H1 (cell line): ENCODE results near the gene KRT76. TPM values are rescaled to one million over a fixed set of nuclear protein-coding genes. Genes with fewer than 3 reads are reported as not detected.

Experiments
- CTCF ChIA-PET: fragments of 300-600 bp; sonication (Branson Sonifier 250); formaldehyde crosslinking; loops from one replicate; lab custom pipeline; 2021; ENCODE audit not compliant: partially characterized antibody; lab: Charles Lee
- POLR2A ChIA-PET: fragments of 300-600 bp; sonication (Branson Sonifier 250); formaldehyde crosslinking; loops from one replicate; lab custom pipeline; 2021; ENCODE audit warnings: inconsistent platforms; ENCODE audit not compliant: partially characterized antibody; lab: Charles Lee
- DNase-seq, 2 experiments: peaks; one replicate each; pipeline versions ENCODE4 v3.0.0 to v3.0.0-alpha.2; 2010 to 2022; ENCODE audit warnings: low spot score in 2 of 2, low read depth in 1 of 2, mixed read lengths in 1 of 2
- FAIRE-seq: peaks from 2 replicates; lab custom pipeline; 2011; peaks lifted over from hg19 to GRCh38; lab: Jason Lieb, UNC
- H2AFZ ChIP-seq: 2 replicates; pipeline ENCODE4 v1.8.1; 2012; ENCODE audit warnings: low read length, inconsistent platforms
- H2AK5ac ChIP-seq: 2 replicates; pipeline ENCODE4 v1.6.1; 2013; ENCODE audit warnings: low read depth, low read length
- H2BK120ac ChIP-seq: replicated peaks from 2 replicates; pipeline ENCODE3; 2013; ENCODE audit warnings: low read depth, low read length, inconsistent platforms
- H2BK12ac ChIP-seq: 2 replicates; pipeline ENCODE4 v1.6.1; 2013; ENCODE audit warnings: low read depth, low read length
- H2BK15ac ChIP-seq: 2 replicates; pipeline ENCODE4 v1.6.1; 2013; ENCODE audit warnings: low read length
- H2BK20ac ChIP-seq: 2 replicates; pipeline ENCODE4 v1.6.1; 2013; ENCODE audit warnings: low read length
- H2BK5ac ChIP-seq: 2 replicates; pipeline ENCODE4 v1.6.1; 2013; ENCODE audit warnings: low read depth, low read length
- H3K14ac ChIP-seq: 2 replicates; pipeline ENCODE4 v1.6.1; 2013; ENCODE audit warnings: inconsistent platforms; ENCODE audit not compliant: insufficient read length
- H3K18ac ChIP-seq: 2 replicates; pipeline ENCODE4 v1.6.1; 2013; ENCODE audit warnings: low read length; ENCODE audit errors: extremely low read depth
- H3K23ac ChIP-seq: 2 replicates; pipeline ENCODE4 v1.6.1; 2013; ENCODE audit warnings: inconsistent platforms; ENCODE audit not compliant: insufficient read length
- H3K23me2 ChIP-seq: 2 replicates; pipeline ENCODE4 v1.6.1; 2013; ENCODE audit warnings: low read depth, low read length
- H3K27ac ChIP-seq: 2 replicates; pipeline ENCODE4 v1.6.1; 2011; ENCODE audit warnings: low read depth, low read length, inconsistent platforms
- H3K27me3 ChIP-seq, 4 experiments: replicated peaks in 1 of 4; 1 replicate in 1 of 4; 2 replicates in 3 of 4; pipeline versions ENCODE4 v1.6.1 to v1.8.1; 2011 to 2013; ENCODE audit warnings: low read length in 3 of 4, mild to moderate bottlenecking in 3 of 4, inconsistent platforms in 2 of 4, mixed read lengths in 2 of 4, moderate library complexity in 1 of 4; ENCODE audit not compliant: control insufficient read depth in 3 of 4, insufficient read depth in 3 of 4; ENCODE audit errors: extremely low read depth in 1 of 4
- H3K36me3 ChIP-seq, 4 experiments: 2 replicates each; pipeline versions ENCODE4 v1.6.1 to v1.8.1; 2011 to 2013; ENCODE audit warnings: mild to moderate bottlenecking in 4 of 4, low read length in 3 of 4, moderate library complexity in 2 of 4, control low read depth in 1 of 4, inconsistent platforms in 1 of 4; ENCODE audit not compliant: insufficient read depth in 4 of 4, control insufficient read depth in 2 of 4
- H3K4ac ChIP-seq: replicated peaks from 2 replicates; pipeline ENCODE3; 2013; ENCODE audit warnings: low read length, low read depth, mixed read lengths, inconsistent platforms; ENCODE audit not compliant: insufficient read length
- H3K4me1 ChIP-seq, 4 experiments: replicated peaks in 1 of 4; 1 replicate in 1 of 4; 2 replicates in 3 of 4; pipeline versions ENCODE4 v1.6.1 to v1.8.1; 2011 to 2013; ENCODE audit warnings: low read length in 3 of 4, inconsistent platforms in 2 of 4, mixed read lengths in 1 of 4; ENCODE audit not compliant: insufficient read depth in 4 of 4, control insufficient read depth in 3 of 4
- H3K4me2 ChIP-seq, 2 experiments: 2 replicates each; pipeline versions ENCODE4 v1.6.1 to v1.8.1; 2011 to 2013; ENCODE audit warnings: low read depth in 2 of 2, low read length in 2 of 2, control low read depth in 1 of 2, inconsistent platforms in 1 of 2, mild to moderate bottlenecking in 1 of 2; ENCODE audit not compliant: insufficient read depth in 1 of 2
- H3K4me3 ChIP-seq, 4 experiments: fragments of 200-600, 300-600 bp in 1 of 4; sonication (generic), shearing (Covaris generic), sonication (Bioruptor Twin) in 1 of 4; 2 replicates each; pipeline versions ENCODE4 v1.5.1 to v1.8.1; 2011 to 2016; ENCODE audit warnings: low read length in 4 of 4, low read depth in 3 of 4, control low read depth in 2 of 4, inconsistent platforms in 2 of 4, mild to moderate bottlenecking in 2 of 4, mixed read lengths in 1 of 4, moderate library complexity in 1 of 4; ENCODE audit not compliant: insufficient read depth in 2 of 4; ENCODE audit errors: extremely low read depth in 1 of 4
- H3K56ac ChIP-seq: replicated peaks from 2 replicates; pipeline ENCODE3; 2013; ENCODE audit warnings: low read depth, mild to moderate bottlenecking, mixed read lengths, low read length, inconsistent platforms; ENCODE audit not compliant: insufficient read length
- H3K79me1 ChIP-seq: 2 replicates; pipeline ENCODE4 v1.6.1; 2013; ENCODE audit warnings: low read depth, low read length, control low read depth
- H3K79me2 ChIP-seq, 2 experiments: 2 replicates each; pipeline versions ENCODE4 v1.6.1 to v1.8.1; 2012 to 2013; ENCODE audit warnings: low read length in 2 of 2, mild to moderate bottlenecking in 2 of 2, inconsistent platforms in 1 of 2; ENCODE audit not compliant: insufficient read depth in 2 of 2, control insufficient read depth in 1 of 2
- H3K9ac ChIP-seq, 4 experiments: replicated peaks in 1 of 4; 1 replicate in 1 of 4; 2 replicates in 3 of 4; pipeline versions ENCODE4 v1.6.1 to v1.8.1; 2011 to 2013; ENCODE audit warnings: low read depth in 3 of 4, low read length in 3 of 4, control low read depth in 2 of 4, mild to moderate bottlenecking in 2 of 4, moderate library complexity in 2 of 4, inconsistent platforms in 1 of 4; ENCODE audit errors: extremely low read depth in 1 of 4
- H3K9me3 ChIP-seq, 2 experiments: 2 replicates each; pipeline versions ENCODE4 v1.6.1 to v1.8.1; 2012 to 2013; ENCODE audit warnings: mild to moderate bottlenecking in 2 of 2, moderate library complexity in 2 of 2, control low read depth in 1 of 2, inconsistent platforms in 1 of 2, low read depth in 1 of 2, low read length in 1 of 2, mixed read lengths in 1 of 2; ENCODE audit not compliant: insufficient read depth in 2 of 2
- H4K20me1 ChIP-seq, 2 experiments: replicated peaks in 1 of 2; 2 replicates each; pipeline versions ENCODE3 to v1.8.1; 2011 to 2013; ENCODE audit warnings: inconsistent platforms in 2 of 2, low read length in 2 of 2, mild to moderate bottlenecking in 1 of 2; ENCODE audit not compliant: insufficient read depth in 2 of 2, control insufficient read depth in 1 of 2
- H4K5ac ChIP-seq: 2 replicates; pipeline ENCODE4 v1.6.1; 2013; ENCODE audit warnings: low read length, low read depth, mixed read lengths, inconsistent platforms; ENCODE audit not compliant: insufficient read length
- H4K8ac ChIP-seq: 2 replicates; pipeline ENCODE4 v1.8.0; 2013; ENCODE audit warnings: mild to moderate bottlenecking, moderate library complexity, low read length, inconsistent platforms; ENCODE audit not compliant: insufficient read depth; ENCODE audit errors: extremely low read depth
- H4K91ac ChIP-seq: replicated peaks from 2 replicates; pipeline ENCODE3; 2013; ENCODE audit warnings: low read length, mixed read lengths, inconsistent platforms; ENCODE audit not compliant: insufficient read length
- CBX5 ChIP-seq: fragments of 300-800, 300-1000 bp; sonication (generic); IDR thresholded peaks from 2 replicates; pipeline ENCODE4 v1.7.1; 2016; ENCODE audit warnings: antibody characterized with exemption, low read length, low read depth
- CBX8 ChIP-seq: fragments of 300-800, 300-1000 bp; sonication (generic); IDR thresholded peaks from 2 replicates; pipeline ENCODE4 v1.7.1; 2016; ENCODE audit warnings: low read depth, low read length, borderline replicate concordance
- POLR2A ChIP-seq, 2 experiments: IDR thresholded peaks; 1 replicate in 1 of 2; 2 replicates in 1 of 2; pipeline ENCODE4 v1.6.1; 2011; ENCODE audit warnings: low read depth in 2 of 2, low read length in 2 of 2, mild to moderate bottlenecking in 2 of 2; ENCODE audit errors: control extremely low read depth in 1 of 2
- polyA plus RNA-seq, 7 experiments: library from polyadenylated mRNA; depleted of rRNA in 3 of 7; stranded (reverse) in 5 of 7; unstranded in 2 of 7; fragments of >200 nt in 5 of 7; fragments of 200-250 nt in 2 of 7; gene quantifications; 1 replicate in 5 of 7; 2 replicates in 1 of 7; 4 replicates in 1 of 7; pipeline versions ENCODE4 v1.2.1 to v1.2.3, GENCODE V29; 2011 to 2013; ENCODE audit warnings: missing spikeins in 2 of 7, mixed read lengths in 2 of 7
- total RNA-seq: library from RNA; stranded (reverse); fragmentation: NEBNext Ultra II Directional; extraction: Animal tissue kit (Norgen Biotek cat#: 25700); gene quantifications from 2 replicates; pipeline ENCODE4 v1.2.1, GENCODE V29; 2021

The KRT76 gene
- total and polyA plus RNA-seq, 2 of the 8 experiments (the other 6 are each of a cell fraction or from before 2014, with no cell fraction given) = not detected

DNA sequence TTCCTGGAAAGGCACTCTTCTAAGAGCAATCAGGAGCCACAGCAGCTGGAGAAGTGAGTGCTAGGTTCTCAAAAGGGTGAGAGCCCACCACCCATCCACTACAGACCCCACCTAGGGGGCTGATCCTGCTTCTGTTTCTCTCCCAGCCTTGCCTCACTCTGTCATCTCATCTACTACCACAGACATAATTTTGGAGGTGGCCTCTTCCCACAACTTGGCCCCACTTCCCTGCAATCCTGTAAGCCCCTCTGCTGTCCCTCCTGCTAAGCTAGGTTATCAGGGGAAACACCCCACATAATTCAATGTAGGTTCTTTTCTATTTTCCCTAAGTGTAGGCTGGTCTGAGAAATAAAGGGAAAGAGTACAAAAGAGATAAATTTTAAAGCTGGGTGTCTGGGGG is 16.5 kb downstream of the KRT76 start:
- DNase-seq = no peak
- Histone ChIP-seq H4K5ac (no peak overlapping the region), H3K56ac (no peak overlapping the region), H3K4me3 (no peak overlapping the region), H2AFZ (no peak overlapping the region), H4K91ac (no peak overlapping the region), H3K79me1 (no peaks in the 10 kb centered on the region), H4K8ac (no peak overlapping the region), H3K23me2 (no peaks in the 10 kb centered on the region), H3K36me3 (no peaks in the 10 kb centered on the region), H3K79me2 (no peaks in the 10 kb centered on the region), H3K9ac (no peak overlapping the region), H2BK15ac (no peak overlapping the region), H3K9me3 (peaks cover 11 to 21% of the 10 kb centered on the region in 2 experiments; a peak in 2 of 4 replicates), H2BK120ac (no peak overlapping the region), H3K4ac (no peak overlapping the region), H3K4me2 (no peak overlapping the region), H3K4me1 (no peaks in the 10 kb centered on the region), H4K20me1 (no peaks in the 10 kb centered on the region), H3K14ac (no peak overlapping the region), H2BK20ac (no peak overlapping the region), H2BK5ac (no peak overlapping the region), H3K23ac (no peak overlapping the region), H3K27ac (no peak overlapping the region), H2AK5ac (no peak overlapping the region), H3K18ac (no peak overlapping the region), H2BK12ac (no peak overlapping the region), H3K27me3 (no peaks in the 10 kb centered on the region; a peak in 1 of 7 replicates)
- TF ChIP-seq CBX5 (no peak), POLR2A (IDR thresholded peaks at IDR 0.05; ENCODE audit: control extremely low read depth in 1 of 2, low read depth in 2 of 2, low read length in 2 of 2) (no peak), CBX8 (no peak)
- CTCF ChIA-PET = interaction anchor here (0.9 to 1.3 kb wide), 2 partner anchors 13 to 14 kb away, joined by 3 read pairs; no protein-coding TSS in a partner anchor
- POLR2A ChIA-PET = no interaction called here
- no peak for FAIRE-seq
